Subcutaneous adipose tissue (tissue), 4 donors: ENCODE measurements around the gene PNMA6F. TPM values are rescaled to one million over a fixed set of nuclear protein-coding genes. Genes with fewer than 3 reads are reported as not detected.

Experiments used
- total RNA-seq, 4 donors: library from RNA; depleted of rRNA; stranded (reverse); fragments of >200 nt; gene quantifications; one replicate each; pipeline ENCODE4 v1.1.0, GENCODE V29; 2016
- TF ChIP-seq, protein P1 (sequence below): fragments of 450-650 bp; IDR thresholded peaks from one replicate; pipeline ENCODE4 v1.5.1; 2016; ENCODE audit warnings: low read depth, mild to moderate bottlenecking, control low read depth, antibody characterized with exemption, moderate library complexity

The PNMA6F gene
- not detected for total RNA-seq

DNA sequence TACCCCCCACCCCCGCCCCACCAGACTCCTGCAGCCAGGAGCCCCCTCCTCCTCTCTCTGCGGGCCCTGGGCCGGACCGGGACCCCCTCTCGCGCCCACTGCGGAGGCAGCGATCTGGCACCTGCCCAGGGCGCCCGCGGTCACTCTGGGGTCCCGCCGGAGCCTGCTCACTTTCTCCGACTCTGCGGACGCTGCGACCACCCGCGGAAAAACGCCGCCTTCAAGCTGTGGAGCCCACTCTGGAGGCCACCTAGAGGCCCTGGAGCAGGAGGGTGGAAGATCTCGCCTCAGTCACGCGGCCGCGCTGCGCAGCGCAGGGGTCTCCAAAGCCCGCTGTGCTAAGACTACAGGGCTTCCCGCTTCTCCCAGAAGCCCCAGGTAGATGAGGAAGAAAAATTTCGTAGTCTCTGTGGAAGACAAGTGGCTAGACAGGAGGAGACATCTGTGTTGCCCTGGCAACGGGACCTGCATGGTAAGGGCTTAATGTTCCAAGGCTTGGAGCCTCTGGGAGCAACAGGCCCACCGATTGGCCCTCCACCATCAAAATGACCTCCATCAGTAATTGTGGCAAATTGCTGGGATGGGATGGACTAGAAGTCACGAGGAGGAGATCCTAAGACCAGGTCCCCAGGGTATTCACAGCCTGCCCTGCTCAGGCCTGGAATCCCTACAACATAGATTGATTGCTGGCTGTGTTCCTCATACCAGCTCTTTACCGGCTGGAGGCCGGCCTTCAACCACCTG lies at the start of gene PNMA6F:
Gene PNMA6F (minus strand): TSS at position 387 of the 744 bp plus-strand sequence. CDS start 1,093 bp downstream, outside the sequence.
- TF ChIP-seq, protein P1, sequence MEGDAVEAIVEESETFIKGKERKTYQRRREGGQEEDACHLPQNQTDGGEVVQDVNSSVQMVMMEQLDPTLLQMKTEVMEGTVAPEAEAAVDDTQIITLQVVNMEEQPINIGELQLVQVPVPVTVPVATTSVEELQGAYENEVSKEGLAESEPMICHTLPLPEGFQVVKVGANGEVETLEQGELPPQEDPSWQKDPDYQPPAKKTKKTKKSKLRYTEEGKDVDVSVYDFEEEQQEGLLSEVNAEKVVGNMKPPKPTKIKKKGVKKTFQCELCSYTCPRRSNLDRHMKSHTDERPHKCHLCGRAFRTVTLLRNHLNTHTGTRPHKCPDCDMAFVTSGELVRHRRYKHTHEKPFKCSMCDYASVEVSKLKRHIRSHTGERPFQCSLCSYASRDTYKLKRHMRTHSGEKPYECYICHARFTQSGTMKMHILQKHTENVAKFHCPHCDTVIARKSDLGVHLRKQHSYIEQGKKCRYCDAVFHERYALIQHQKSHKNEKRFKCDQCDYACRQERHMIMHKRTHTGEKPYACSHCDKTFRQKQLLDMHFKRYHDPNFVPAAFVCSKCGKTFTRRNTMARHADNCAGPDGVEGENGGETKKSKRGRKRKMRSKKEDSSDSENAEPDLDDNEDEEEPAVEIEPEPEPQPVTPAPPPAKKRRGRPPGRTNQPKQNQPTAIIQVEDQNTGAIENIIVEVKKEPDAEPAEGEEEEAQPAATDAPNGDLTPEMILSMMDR = no peak

DNA sequence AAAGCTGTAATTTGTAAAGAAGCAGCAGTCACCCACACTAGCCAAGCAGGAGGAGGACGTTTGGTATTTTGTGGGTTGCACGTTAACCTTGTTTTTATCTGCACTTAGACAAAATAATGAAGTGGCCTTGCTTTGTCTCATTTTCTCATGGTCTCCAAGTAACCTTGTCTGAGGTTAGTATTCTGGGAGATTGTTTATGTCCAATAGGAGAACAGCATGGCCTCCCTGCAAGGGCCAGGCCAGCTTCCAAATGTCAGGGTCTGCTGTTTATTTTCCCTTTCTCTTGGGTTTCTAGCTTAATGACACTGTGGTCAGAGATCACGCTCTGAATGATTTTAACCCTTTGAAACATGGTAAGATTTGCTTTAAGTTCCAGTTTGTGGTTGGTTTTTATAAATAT lies 49.7 kb upstream of the PNMA6F start:
- TF ChIP-seq, protein P1 = no peak

DNA sequence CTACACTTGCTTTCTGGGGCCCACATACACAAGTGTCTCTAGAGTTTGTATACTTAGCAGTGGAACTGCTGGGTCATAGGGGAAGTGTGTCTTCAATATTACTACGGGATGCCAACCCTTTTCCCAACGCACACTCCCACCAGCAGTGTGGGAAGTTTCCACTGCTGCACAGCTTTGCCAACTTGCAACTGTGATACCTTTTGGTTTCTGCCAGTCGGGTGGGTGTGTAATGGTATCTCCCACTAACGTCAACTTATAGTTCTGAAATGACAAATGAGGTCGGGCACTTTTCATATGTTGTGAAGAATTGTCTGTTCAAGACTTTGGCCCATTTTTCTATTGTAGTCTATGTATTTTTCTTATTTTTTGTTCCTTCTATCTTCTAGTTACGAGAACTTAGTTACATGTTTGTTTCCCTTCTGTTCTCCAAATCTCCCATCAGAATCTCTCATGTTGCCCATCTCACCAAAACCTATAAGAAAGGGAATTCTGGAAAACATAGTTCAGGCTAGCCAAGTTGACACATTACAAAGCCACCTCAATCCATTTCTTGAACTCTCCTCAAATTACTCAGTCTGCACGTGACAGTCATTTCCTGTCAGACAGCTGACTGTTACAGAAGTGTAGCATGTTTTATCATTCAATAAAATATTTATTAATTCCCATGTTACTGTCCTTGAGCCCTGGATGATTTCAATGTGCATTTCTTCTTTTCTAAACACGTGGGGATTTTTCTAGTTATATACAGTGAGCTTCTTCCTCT lies 48.9 kb upstream of the PNMA6F start:
- TF ChIP-seq, protein P1 = no peak

DNA sequence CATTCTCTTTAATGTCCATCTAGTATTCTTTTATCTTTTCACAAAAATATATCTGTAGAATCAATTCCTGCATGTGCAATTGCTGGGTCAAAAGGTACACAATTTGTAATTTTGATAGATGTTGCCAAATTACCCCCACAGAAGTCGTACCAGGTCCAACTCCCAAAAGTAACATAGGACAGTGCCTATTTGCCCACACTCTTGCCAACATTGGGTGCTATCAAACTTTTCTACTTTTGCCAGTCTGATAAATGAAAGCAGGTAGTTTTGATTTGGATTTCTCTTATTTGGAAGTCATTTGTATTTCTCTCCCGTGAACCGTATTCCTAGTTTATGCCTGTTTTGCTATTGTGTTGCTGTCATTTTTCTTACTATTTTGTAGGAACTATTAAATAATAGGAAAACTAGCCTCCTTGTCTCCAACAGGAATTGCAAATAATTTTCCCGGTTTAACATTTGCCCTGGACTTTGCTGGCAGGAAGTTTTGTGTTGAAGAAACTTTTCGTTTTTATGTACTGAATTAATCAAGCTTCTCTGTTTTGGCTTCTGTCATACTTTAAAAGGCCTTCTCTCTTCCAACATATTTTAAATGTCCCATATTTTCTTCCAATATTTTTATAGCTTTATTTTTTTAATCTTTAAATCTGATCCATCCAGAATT lies 45.4 kb upstream of the PNMA6F start:
- TF ChIP-seq, protein P1 = no peak

DNA sequence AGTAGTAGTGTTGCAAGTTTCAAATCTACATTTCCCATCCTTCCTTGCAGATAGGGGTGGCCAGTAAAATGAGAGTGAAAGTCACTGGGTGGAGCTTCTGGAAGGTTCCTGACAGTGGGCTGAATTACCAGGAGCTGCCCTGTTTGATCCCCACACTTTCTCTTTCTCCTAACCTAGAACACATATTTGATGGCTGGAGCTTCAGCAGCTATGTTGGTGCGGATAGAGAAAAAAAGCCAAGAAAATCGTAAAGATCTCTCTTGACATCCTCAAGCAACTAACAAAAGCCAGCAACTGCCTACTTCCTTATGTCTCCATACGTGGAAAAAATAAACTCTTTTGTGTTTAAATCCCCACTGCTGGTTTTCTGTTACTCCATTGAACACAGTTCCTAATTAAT lies 44.6 kb upstream of the PNMA6F start:
- TF ChIP-seq, protein P1 = no peak

DNA sequence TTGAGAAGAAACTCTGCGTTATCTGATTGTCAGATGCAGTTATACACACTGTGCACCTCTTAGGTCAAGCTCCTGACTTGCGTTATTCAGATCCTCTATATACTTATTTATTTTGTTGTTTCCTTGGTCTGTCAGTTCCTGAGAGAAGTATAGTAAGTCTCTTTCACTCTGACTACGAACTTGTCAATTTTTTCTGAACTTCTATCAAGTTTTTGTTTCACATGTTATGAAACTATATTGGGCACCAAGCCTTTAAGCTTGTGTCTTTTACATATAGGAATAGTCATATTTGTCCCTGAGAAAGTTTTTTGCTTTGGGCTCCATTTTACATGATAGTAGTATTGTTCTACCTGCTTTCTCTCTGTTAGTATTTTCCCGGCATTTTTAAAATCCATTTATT lies 44.1 kb upstream of the PNMA6F start:
- TF ChIP-seq, protein P1 = no peak
